ENCODE data around the gene P4HA2. TPM values are rescaled to one million over a fixed set of nuclear protein-coding genes. Genes with fewer than 3 reads are reported as not detected.

Gene P4HA2
- total and polyA plus RNA-seq, 2 experiments from 2014 or later = 5.9 to 8.0 TPM

- TF ChIP-seq ZNF462 (CRISPR knock-in tag; IDR thresholded peaks at IDR 0.05) = no peak
- TF ChIP-seq NANOG (IDR thresholded peaks at IDR 0.05; ENCODE audit: borderline replicate concordance) = no peak
- TF ChIP-seq EZH2 (IDR thresholded peaks at IDR 0.05; ENCODE audit: low read depth, unreplicated experiment) = no peak
These were observed 45.2 kb downstream of the P4HA2 start (continued) for GRCh38 chr5:132182359-132183040.

- Histone ChIP-seq H4K20me1 (replicated peaks; ENCODE audit: insufficient read depth) (no peaks in the 10 kb centered on the region), H3F3A (replicated peaks; ENCODE audit: low read depth) (no peaks in the 10 kb centered on the region), H3K4me1 (ENCODE audit: insufficient read depth) (peaks cover 3% of the 10 kb centered on the region; the same call in 1 of the 2 replicates), H2AFZ (peak overlapping the region; percentile 79), H3K4me3 (no peak overlapping the region), H3K4me2 (no peak overlapping the region), H3K36me3 (ENCODE audit: insufficient read depth) (no peaks in the 10 kb centered on the region), H3K79me2 (replicated peaks; ENCODE audit: insufficient read depth) (no peaks in the 10 kb centered on the region), H3K9me2 (ENCODE audit: insufficient read depth) (peaks cover 7% of the 10 kb centered on the region; the same call in 1 of the 2 replicates), H3K27ac (ENCODE audit: low read depth) (no peak overlapping the region), H3K27me3 (ENCODE audit: insufficient read depth) (no peaks in the 10 kb centered on the region)
- no peaks in the 10 kb centered on the region for H3K36me3 Mint-ChIP-seq (ENCODE audit: low read depth)
- H3K4me3 Mint-ChIP-seq = peak overlapping the region; percentile 67
- no peaks in the 10 kb centered on the region for H3K9me3 Mint-ChIP-seq
- ATAC-seq = peak; percentile 68
- TF ChIP-seq CREB1 (CRISPR knock-in tag; IDR thresholded peaks at IDR 0.05; ENCODE audit: low read depth) (no peak), ZNF462 (CRISPR knock-in tag; IDR thresholded peaks at IDR 0.05) (no peak)
- peaks cover 19% of the 10 kb centered on the region; the same call in 2 of the 3 replicates for H3K4me1 Mint-ChIP-seq
- H3K27ac Mint-ChIP-seq = no peak overlapping the region
- H3K27me3 Mint-ChIP-seq (ENCODE audit: insufficient read depth, low read depth, poor library complexity) = peaks cover 4% of the 10 kb centered on the region
- peak; percentile 53 for DNase-seq (ENCODE audit: low spot score)
These were observed 46.5 kb downstream of the P4HA2 start for GRCh38 chr5:132181011-132181629.

Measured in GM23338 (cell line).